Astrocyte of the cerebellum (primary cell): ENCODE measurements around the gene SMARCD2.
A peak's percentile ranks its signal among the peaks of the same experiment; 100 is the strongest.

Experiments used
- DNase-seq: peaks from one replicate; pipeline ENCODE4 v3.0.0-alpha.2; 2011; ENCODE audit warnings: low read depth
- H3K4me3 ChIP-seq: 2 replicates; pipeline ENCODE4 v1.5.1; 2011; ENCODE audit warnings: mild to moderate bottlenecking, low read depth, low read length, moderate library complexity
- CTCF ChIP-seq: IDR thresholded peaks from 2 replicates; pipeline ENCODE4 v1.5.1; 2012; ENCODE audit warnings: low read length, low read depth, moderate library complexity, mild to moderate bottlenecking; ENCODE audit errors: missing control alignments
- in situ Hi-C: cut with HindIII; loops from 2 replicates; pipeline ENCODE4 v1.10.0; 2017; ENCODE audit warnings: low sequenced_read_pairs

SMARCD2 gene

DNA sequence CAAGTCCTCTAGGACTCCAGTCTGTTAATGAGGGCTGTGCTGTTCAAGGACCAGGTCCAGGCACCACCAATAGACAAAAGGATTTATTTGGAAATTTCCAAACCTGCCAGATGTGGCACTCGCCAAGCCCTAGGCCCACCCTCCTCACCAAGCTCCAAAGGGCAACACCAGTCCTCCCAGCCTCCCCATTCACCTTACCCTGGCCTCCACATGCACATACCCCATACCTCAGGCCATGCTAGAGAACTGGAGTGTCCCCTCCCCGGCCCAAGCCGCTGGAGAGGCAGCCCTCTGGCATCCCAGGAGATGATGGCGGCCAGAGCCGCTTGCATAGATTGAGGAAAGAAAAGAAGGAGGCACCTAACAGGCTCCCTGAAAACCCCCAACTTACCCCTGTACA lies 10.5 kb downstream of the SMARCD2 start:
- no peak overlapping the region for H3K4me3 ChIP-seq
- no peak for DNase-seq
- TF ChIP-seq CTCF: no peak
- in situ Hi-C loops: no loop called here

GRCh38 chr17:63831505-63831904 lies 11.0 kb downstream of the SMARCD2 start:
- H3K4me3 ChIP-seq: no peak overlapping the region
- TF ChIP-seq CTCF: no peak
- DNase-seq: no peak
- in situ Hi-C loops: no loop called here

DNA sequence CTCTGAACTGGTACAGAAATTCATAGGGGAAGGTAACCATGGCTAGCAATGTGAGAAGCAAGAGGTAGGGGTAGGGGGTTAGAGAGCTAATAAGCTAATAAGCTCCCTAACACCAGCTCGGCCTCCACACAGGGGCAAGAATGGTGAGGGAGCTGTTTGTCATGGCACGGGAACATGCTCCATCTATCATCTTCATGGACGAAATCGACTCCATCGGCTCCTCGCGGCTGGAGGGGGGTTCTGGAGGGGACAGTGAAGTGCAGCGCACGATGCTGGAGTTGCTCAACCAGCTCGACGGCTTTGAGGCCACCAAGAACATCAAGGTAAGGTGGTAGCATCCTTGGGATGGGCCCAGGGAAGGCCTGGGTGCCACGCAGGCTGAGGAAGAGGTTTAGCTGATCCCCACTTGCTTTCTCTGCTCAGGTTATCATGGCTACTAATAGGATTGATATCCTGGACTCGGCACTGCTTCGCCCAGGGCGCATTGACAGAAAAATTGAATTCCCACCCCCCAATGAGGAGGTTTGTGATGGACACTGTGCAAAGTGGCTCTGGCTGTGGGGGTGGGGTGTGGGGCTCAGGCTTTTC lies 11.5 kb downstream of the SMARCD2 start:
- no peak overlapping the region for H3K4me3 ChIP-seq
- in situ Hi-C loops: no loop called here
- no peak for DNase-seq
- no peak for TF ChIP-seq CTCF

DNA sequence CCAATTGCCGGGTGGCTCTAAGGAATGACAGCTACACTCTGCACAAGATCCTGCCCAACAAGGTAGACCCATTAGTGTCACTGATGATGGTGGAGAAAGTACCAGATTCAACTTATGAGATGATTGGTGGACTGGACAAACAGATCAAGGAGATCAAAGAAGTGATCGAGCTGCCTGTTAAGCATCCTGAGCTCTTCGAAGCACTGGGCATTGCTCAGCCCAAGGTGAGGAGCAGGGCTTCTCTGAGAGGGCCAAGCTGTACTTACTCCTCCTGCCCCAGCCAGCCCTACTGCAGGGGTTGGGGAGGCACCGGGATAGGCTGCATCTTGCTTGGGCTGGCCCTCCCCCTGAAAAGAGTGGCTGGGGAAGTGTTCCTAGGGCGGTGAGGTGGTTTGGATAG lies 12.2 kb downstream of the SMARCD2 start:
- no peak overlapping the region for H3K4me3 ChIP-seq
- in situ Hi-C loops: no loop called here
- no peak for DNase-seq

DNA sequence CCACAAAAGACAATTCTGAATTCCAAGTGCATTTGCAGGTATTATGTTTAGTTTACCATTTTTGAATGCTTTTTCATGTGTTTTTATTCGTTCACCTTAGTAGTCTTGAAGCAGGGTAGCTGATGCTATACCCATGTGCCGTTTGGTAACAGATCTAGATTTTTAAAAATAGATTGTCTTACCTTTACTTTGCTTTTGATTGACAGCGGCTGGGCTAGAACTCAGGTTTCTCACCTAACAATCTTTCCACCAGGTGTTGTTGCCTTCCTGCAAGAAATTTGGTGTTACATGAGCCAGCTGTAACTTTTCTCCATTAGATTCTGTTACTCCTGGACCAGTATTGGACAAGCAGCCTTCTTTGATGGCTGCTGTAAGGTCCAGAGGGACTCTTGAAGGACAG lies 13.5 kb downstream of the SMARCD2 start:
- in situ Hi-C loops: no loop called here
- TF ChIP-seq CTCF: no peak
- DNase-seq: no peak
- peak overlapping the region; percentile 98 for H3K4me3 ChIP-seq

More for the DNA sequence above, 12.2 kb downstream of the SMARCD2 start:
- TF ChIP-seq CTCF: no peak

- TF ChIP-seq CTCF: no peak
- no peak for DNase-seq
- peak overlapping the region; percentile 98 for H3K4me3 ChIP-seq
- in situ Hi-C loops: no loop called here
Observed at GRCh38 chr17:63827801-63828221, 14.7 kb downstream of the SMARCD2 start.
